Left kidney (tissue), 8 donors: ENCODE results near the gene SYCE1L. TPM values are rescaled to one million over a fixed set of nuclear protein-coding genes. Genes with fewer than 3 reads are reported as not detected.
"Not testable (repeated sequence)": the region's sequence is repeated elsewhere in the genome, so short reads cannot be mapped to it uniquely, and the experiment has no call there.

Experiments
- DNase-seq: peaks from one replicate; pipeline ENCODE4 v3.0.0-alpha.2; 2013
- long read RNA-seq, 8 donors: transcript quantifications; one replicate each; lab custom pipeline, GENCODE V29; 2026
- polyA plus RNA-seq: library from polyadenylated mRNA; unstranded; fragments of 120-200 nt; gene quantifications from one replicate; pipeline ENCODE4 v1.2.1, GENCODE V29; 2013; ENCODE audit not compliant: insufficient read length

SYCE1L gene, protein sequence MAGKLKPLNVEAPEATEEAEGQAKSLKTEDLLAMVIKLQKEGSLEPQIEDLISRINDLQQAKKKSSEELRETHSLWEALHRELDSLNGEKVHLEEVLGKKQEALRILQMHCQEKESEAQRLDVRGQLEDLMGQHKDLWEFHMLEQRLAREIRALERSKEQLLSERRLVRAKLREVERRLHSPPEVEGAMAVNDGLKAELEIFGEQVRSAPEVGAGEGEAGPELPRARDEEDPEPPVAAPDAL
- polyA plus RNA-seq: 2.1 TPM
- long read RNA-seq, donor 1, partial matches to known transcripts: 19 of 20 reads
- long read RNA-seq, donor 1, other reads (novel, unspliced or antisense): 0 of 20 reads
- long read RNA-seq, donor 2, transcript SYCE1L-203 (2 exons, 598 nt): major isoform, 6 of 6 reads
- long read RNA-seq, donor 2, partial matches to known transcripts: 0 of 6 reads
- long read RNA-seq, donor 2, other reads (novel, unspliced or antisense): 0 of 6 reads
- long read RNA-seq, donor 3, partial matches to known transcripts: 0 of 1 reads
- long read RNA-seq, donor 3, other reads (novel, unspliced or antisense): 0 of 1 reads
- long read RNA-seq, donor 4, partial matches to known transcripts: 6 of 8 reads
- long read RNA-seq, donor 4, other reads (novel, unspliced or antisense): 0 of 8 reads
- long read RNA-seq, donor 5, partial matches to known transcripts: 32 of 37 reads
- long read RNA-seq, donor 5, other reads (novel, unspliced or antisense): 0 of 37 reads
- long read RNA-seq, donor 6, transcript SYCE1L-203 (2 exons, 598 nt): major isoform, 5 of 27 reads
- long read RNA-seq, donor 6, partial matches to known transcripts: 22 of 27 reads
- long read RNA-seq, donor 6, other reads (novel, unspliced or antisense): 0 of 27 reads
- long read RNA-seq, donor 7, partial matches to known transcripts: 13 of 16 reads
- long read RNA-seq, donor 7, other reads (novel, unspliced or antisense): 0 of 16 reads
- long read RNA-seq, donor 8, partial matches to known transcripts: 0 of 1 reads
- long read RNA-seq, donor 8, other reads (novel, unspliced or antisense): 0 of 1 reads

DNA sequence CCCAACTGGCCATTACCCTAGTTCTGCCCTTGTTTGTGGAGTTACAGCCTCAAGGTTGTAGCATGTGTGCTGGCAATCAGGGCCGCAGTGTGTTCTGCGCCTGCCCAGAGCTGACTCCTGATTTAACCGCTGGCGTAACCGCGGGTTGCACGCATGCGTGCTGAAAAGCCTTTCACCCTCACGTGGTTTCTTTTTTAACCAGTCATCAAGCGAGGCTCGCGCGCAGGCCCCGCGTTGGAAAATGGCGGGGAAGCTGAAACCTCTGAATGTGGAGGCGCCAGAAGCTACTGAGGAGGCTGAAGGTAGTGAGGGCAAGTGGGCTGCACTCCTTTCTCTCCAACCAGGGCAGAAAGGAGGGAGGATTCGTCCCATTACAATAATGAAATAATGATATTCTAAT is at the start of gene SYCE1L:
TSS of gene SYCE1L (plus strand) at position 198 of the 400 bp plus-strand sequence. CDS start at position 242, 44 bp downstream.
- DNase-seq: no peak

DNA sequence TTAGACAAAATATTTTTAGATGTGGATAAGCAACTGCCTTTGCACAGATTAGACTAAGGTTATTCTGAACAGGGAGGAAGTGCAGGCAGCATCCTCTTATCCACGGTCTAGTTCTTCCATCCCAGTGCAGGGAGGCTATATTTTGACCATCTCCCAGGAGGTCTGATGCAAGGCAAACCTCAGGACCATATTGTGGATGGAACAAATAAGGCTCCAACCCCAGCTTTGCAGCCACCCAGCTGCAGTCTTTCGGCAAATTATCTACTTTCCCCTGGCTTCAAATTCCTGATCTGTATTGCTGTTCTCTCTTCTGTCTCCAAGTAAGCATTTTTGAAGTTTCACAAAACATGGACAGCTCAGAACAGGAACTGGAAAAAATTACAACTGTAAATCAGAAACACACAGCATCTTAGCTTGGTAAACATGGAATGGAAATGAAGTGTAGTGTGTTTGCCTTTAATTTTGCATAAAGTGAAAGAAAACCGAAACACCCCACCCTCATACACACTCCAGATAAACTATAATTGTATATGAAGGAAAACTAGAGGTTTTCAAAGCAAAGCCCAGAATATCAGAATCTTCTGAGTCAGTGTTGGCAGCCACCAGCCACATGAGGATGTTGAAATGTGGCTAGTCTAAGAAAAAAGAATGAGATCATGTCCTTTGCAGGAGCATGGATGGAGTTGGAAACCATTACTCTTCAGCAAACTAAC is 41.7 kb upstream of the SYCE1L start:
- no peak for DNase-seq

DNA sequence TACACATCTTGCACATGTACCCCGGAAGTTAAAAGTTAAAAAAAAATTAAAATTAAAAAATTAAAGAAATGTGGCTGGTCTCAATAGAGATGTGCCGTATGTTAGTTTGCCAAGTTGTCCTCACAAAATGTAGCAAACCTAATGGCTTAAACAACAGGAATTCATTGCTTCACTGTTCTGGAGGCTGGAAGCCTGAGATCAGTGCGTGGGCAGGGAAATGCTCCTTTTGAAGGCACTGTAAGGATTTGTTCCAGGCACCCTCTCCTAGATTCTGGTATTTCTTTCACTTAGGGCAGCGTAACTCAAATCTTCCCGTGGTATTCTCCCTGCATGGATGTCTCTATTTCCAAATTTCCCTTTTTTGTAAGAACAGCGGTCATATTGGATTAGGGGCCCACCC is 40.9 kb upstream of the SYCE1L start:
- DNase-seq: no peak

DNA sequence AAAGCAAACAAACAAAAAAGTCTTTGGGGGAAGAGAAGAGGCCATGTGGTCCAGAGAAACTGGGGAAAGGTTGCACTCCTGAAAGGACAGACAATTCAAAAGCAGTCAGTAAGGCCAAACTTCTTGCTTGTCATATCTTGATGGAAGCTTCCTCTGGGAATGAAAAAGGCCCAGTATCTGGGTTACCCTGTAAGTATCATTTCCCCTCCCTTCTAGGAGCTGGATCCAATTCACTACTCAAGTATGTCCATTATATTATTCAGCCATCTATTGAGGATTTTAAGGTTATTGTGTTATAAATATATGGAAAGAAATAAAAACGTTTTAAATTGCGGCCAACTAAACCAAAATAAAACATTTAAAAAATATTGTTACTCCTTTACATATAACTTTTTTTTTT is 34.2 kb upstream of the SYCE1L start:
- no peak for DNase-seq

DNA sequence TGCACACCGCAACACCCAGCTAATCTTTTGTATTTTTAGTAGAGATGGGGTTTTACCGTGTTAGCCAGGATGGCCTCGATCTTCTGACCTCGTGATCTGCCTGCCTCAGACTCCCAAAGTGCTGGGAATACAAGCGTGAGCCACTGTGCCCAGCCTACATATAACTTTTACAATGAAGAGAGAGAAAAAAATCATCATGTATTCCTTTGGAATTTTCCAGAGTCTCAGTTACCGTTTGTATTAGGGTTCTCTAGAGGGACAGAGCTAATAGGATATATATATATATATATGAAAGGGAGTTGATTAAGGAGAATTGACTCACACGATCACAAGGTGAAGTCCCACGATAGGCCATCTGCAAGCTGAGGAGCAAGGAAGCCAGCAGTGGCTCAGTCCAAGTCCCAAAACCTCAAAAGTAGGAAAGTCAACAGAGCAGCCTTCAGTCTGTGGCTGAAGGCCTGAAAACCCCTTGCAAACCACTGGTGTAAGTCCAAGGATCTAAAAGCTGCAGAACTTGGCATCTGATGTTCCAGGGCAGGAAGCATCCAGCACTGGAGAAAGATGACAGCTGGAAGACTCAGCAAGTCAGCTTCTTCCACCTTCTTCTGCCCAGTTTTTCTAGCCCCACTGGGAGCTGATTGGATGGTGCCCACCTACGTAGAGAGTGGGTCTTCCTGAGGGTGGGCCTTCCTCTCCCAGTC is 33.5 kb upstream of the SYCE1L start:
- not testable (repeated sequence) for DNase-seq

DNA sequence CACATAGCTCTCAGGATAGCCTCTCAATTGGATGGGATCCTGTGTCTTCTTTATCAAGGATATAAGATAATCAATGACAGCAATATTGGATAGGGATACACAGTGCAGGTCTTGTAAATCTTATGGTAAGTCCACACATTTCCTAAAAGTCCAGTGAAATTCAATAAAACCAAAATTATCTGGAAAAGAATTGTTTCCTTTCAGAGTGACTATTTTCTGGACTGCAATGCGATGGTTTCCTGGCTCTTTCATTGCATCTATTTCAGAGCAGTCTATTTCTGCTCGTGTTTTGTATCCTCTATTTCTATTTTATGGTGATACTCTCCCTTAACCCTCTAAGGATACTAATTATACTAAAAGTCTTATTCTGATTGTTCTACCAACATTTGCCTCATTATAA is 32.5 kb upstream of the SYCE1L start:
- no peak for DNase-seq

DNA sequence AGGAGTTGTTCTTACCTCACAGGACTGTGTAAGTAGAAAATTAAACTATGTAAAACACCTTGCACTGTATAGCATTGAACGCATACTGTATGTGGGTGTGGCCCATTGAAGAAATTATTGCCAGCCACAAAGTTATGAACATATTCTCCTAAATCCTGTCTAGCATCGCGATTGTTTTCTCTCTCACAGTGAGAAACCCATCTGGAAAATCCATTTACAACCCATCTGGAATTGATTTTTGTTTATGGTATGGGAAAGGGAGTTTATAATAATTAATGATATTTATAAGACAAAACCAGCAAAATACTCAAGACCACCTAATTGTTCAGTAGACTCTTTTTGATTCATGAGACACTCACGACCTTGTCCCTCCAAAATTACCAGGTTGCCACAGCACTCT is 30.3 kb upstream of the SYCE1L start:
- no peak for DNase-seq

DNA sequence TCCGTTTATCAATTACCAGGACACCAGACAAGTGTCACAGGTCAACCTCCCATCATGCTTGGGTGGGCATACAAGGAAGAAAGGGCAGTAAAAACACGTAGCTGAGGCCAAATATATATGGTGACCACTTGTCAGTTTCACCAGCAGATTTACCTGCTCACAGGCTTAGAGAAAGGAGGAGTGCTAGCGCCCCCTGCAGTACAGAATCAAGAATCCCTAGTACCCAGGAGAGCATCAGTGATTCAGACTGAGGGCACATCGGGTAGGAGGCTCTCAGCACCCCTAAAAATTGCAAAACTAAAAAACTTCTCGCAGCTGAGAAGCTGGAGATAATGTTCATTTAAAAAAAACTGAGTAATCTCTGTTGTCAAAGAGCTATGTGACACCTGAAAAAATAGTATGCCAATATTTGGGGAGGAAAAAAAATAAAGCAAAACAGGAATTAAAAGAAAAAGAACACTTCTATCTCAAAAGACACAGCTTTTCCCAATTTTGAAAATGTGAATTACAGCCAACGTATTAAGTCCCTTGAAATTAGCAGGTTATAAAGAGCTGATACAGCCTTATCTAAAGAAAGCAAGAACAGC is 29.5 kb upstream of the SYCE1L start:
- no peak for DNase-seq

DNA sequence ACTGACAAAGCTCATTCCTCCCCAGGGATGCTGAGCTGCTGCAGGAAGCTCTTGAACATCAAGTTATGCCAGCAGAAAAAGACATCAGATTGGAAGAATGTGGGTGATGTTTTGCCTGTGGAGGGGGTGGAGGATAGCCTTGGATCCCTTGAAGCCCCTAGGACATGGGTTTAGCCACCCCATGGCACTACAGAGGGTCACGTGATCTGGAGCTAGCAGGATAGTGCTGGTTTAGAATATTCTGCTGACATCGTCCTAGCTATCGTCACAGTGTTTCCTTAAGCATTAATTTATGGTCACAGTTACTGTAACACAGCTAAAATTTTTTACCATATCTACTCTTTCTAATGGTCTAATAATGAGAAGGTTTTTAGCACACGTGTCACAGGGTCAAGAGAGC is 28.4 kb upstream of the SYCE1L start:
- DNase-seq: no peak

DNA sequence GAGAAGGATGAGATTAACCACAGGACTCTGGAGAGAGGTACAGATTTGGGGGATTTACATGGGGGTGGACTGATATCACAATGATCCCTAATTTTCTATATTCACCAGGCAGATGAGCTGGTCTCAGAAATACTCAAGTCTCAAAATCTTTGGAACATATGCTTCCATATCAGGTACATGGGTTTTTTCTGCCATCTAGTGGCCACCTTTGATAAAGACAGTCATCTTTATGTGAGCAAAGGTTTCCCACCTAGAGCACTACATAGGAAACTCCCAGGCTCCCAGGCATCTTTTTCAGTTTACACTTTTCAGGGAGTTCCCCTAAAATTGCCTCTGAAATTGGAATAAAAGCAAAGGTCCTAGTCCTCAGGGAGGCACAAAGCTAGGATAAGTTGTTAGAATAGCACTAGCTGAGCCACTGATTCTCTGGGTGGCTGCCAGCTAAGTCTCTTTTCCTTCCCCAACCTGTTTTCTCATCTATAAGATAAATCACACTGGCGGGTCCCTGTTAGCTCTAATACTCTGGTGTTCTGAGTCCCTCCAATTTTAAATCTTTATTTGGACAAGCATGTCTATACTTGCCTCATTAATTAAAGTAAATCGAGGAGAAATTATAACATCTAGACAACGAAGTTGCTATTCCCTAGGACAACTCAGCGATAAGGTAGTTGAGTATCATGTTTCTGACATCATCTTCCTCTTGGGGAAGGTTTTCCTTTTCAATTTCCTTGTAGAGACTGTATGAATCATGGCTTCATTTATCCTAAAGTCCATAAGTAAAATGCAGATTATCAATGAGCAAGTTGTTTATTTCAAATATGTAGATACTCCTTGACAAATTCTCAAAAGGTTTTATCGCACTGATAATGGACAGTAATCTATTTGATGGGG is 27.2 kb upstream of the SYCE1L start:
- DNase-seq: peak; percentile 68

DNA sequence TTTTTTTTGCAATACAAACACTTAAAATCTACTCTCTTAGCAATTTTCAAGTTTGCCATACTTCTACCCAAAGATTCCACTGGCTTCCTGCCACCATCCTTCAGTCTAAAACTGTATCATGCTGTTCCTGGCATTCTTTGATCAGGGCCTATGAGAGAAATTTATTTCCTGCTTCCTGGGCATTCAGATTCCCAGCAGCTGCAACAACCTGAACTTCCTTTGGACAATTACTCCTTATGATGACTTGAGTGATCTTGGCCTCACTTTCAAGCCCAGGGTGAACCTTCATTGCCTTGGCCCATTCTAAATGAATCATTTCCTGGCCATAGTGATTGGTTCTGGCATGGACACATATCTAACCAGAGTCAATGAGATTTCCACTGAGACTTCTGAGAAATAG is 26.3 kb upstream of the SYCE1L start:
- no peak for DNase-seq

DNA sequence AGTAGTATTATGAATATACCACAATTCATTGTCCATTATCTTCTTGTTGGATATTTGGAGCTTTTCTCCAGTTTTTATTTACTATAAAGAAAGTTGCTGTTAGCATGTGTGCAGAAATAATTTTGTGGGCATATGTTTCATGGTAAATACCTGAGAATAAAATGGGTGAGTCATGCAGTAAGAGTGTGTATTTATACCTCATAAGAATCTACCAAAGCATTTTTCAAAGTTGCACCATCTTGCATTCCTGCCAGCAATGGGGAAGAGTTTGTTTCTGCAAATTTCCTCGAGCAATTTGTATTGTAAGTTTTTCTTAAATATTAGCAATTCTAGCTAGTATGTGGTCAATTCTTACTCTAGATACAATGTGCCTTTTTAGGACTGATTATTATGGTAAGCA is 16.1 kb upstream of the SYCE1L start:
- DNase-seq: no peak

DNA sequence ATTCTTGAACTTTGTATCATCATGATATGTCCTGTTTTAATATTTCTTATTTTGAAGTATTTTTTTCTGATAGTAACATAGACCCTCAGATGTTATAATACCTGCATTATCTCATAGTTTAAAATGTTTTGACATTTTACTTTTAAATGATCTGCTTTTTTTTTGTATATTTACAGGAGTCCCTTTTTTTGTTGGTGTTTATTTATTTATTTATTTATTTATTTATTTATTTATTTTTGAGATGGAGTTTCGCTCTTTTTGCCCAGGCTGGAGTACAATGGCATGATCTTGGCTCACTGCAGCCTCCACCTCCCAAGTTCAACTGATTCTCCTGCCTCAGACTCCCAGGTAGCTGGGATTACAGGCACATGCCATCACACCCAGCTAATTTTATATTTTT is 12.9 kb upstream of the SYCE1L start:
- DNase-seq: not testable (repeated sequence)

DNA sequence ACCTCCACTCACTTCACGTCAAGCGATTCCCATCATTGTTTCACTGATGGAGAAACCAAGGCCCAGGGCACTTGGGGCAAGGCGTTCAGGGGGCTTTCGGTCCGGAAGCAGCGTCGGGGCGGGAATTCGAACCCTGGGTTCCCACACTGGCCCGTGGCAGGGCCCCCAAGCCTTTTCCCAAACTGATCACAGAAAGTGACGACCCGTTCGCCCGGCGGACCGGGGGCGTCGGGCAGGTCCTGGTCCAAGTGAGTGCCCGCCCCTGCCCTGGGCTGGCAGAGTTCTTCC is 9.1 kb upstream of the SYCE1L start:
- no peak for DNase-seq

DNA sequence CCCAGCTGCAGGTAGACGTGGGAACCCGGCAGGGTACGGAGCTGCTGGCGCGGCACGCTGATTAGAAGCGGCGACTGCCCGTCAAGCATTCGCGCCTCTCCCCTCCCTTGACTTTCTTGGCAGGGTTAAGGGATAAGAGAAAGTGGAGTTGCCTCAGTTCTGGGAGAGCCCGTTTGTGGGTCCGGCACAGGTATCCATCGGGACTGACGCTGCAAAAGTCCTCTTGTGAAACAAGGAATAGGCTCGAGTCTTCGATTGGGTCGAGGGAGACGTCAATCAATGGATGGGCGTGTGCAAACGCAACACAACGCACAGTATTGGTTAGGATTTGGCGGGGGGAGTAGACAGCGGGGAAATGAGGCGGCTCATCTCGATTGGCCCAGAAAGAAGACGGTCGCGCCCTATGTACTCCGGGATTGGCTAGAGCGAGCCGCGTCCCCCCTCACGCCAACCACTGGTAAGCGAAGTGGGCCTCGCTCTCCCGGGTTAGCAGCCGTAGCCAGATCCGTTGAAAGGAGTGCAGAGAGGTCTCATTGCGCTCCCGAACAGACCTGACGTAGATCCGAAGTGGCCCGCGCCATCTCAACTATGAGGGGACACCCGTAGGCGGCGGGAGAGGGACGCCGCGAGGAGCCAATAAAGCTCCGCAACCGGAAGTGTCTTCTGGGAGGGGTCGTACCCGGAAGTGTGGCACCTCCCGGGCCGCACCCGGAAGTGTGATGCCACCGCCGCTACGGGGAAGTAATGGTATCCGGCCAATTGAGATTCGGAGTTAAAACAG is 8.5 kb upstream of the SYCE1L start, which contains the start of gene MON1B:
TSS of gene MON1B (plus strand) at position 713 of the 781 bp plus-strand sequence. CDS start 296 bp downstream, outside the sequence.
- DNase-seq: peak; percentile 98

DNA sequence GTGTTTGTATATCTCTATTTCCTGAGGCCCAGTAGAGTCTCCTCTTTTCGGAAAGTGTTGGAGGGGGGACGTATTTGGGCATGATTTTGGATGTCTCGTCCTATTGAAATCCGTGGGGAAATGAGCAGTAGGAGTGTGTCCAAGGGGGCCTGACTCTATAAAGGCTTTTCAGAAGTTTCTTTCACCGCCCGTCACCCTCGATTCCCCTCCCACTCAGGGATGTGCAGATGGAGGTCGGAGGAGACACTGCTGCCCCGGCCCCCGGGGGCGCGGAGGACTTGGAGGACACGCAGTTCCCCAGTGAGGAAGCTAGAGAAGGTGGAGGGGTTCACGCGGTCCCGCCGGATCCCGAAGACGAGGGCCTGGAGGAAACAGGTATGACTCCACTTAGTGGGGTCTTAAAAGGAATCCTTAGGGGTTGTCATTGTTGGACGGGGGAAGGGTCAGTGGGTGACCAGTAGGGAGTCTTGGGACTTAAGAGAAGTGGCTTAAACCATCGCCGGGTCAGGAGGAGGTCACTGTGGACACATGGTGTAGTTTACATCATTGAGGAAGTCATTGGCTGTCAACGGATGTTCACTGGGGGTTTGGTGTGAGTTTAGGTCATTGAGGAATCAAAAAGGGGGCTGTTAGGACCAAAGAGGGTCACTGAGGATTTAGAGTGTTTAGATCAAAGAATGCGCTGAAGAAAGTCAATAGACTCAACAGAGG is 7.8 kb upstream of the SYCE1L start:
- no peak for DNase-seq

DNA sequence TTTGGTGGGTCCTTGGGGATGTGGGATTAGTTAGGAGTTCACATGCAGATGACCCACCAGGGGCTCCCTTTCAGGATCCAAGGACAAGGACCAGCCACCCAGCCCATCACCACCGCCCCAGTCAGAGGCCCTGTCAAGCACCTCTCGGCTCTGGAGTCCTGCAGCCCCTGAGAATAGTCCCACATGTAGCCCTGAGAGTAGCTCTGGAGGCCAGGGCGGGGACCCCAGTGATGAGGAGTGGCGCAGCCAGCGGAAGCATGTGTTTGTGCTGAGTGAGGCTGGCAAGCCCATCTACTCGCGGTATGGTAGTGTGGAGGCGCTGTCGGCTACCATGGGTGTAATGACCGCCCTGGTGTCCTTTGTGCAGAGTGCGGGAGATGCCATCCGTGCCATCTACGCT is 5.8 kb upstream of the SYCE1L start:
- no peak for DNase-seq
